ENCODE measurements around the gene XPC. TPM values are rescaled to one million over a fixed set of nuclear protein-coding genes. Genes with fewer than 3 reads are reported as not detected.

Gene XPC
- total RNA-seq, 2 donors from 2014 or later: 48.4 to 61.0 TPM

DNA sequence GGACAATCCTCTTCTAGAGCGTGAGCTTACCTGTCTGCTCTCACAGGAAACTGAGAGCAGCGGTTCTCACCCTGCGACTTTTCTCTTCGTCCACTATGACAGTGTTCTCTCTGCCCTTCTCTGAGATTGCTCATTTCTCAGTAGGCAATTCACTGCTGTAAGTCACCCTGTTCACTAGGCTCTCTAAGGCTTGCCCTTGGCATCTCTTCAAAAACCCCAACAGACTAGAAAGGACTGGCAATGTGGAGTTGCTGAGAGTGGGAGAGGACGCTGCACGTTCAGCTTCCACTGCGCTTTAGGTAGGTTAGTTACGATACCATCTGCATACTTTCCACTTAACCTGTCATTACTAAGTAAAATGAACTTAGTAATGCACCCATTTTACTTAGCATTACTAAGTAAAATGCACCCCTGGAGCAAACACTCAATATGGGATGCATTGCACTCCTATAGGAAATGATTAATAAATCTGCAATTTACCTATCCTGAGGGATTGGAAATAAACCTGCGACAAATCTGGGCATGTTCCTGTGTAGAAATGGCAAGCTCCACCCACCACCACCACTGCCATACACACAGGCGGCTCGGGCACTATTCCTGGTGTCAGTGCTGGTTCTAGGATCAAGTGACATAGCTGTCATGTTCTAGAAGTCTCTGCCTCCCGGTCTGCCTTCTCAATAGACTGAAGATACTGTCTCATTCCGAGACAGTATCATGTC is 21.4 kb downstream of the XPC start:
- H3K4me3 Mint-ChIP-seq: no peak overlapping the region
- H3K4me1 Mint-ChIP-seq (ENCODE audit: low read depth): no peaks in the 10 kb centered on the region
- H3K9me3 Mint-ChIP-seq: peaks cover 5 to 6% of the 10 kb centered on the region in 2 donors
- H3K36me3 Mint-ChIP-seq (ENCODE audit: insufficient read depth in 2 of 2): peaks cover 19 to 45% of the 10 kb centered on the region in 2 donors
- ATAC-seq (replicated peaks in 1 of 2) (peak in 1 of 2 donors; percentile 39), DNase-seq (no peak)
- H3K27me3 Mint-ChIP-seq (ENCODE audit: low read depth): no peaks in the 10 kb centered on the region
- H3K27ac Mint-ChIP-seq: no peak overlapping the region

DNA sequence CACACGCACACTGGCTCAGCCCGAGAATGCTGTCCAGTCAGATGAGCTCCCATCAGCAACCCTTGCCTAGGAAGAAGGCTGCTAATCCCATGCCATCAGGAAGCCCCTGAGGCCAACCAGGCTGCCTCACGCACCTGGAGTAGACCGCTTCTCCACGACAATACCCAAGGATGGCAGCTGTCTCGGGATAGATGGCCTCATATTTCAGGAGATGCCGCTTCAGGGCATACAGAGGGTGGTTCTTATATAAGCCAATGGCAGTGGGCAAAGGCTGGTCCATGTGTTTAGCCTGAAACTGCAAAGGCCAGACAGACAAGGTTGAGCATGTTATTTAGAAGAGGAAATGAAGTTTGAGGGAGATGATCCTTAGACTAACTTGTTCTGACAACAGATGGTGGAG is 22.2 kb downstream of the XPC start:
- H3K36me3 Mint-ChIP-seq (ENCODE audit: insufficient read depth in 2 of 2): peaks cover 13 to 37% of the 10 kb centered on the region in 2 donors
- H3K4me1 Mint-ChIP-seq (ENCODE audit: low read depth): no peaks in the 10 kb centered on the region
- ATAC-seq (replicated peaks in 1 of 2) (no peak), DNase-seq (no peak)
- H3K4me3 Mint-ChIP-seq: no peak overlapping the region
- no peaks in the 10 kb centered on the region for H3K27me3 Mint-ChIP-seq (ENCODE audit: low read depth)
- peak overlapping the region; percentile 62 for H3K27ac Mint-ChIP-seq
- no peaks in the 10 kb centered on the region for H3K9me3 Mint-ChIP-seq

DNA sequence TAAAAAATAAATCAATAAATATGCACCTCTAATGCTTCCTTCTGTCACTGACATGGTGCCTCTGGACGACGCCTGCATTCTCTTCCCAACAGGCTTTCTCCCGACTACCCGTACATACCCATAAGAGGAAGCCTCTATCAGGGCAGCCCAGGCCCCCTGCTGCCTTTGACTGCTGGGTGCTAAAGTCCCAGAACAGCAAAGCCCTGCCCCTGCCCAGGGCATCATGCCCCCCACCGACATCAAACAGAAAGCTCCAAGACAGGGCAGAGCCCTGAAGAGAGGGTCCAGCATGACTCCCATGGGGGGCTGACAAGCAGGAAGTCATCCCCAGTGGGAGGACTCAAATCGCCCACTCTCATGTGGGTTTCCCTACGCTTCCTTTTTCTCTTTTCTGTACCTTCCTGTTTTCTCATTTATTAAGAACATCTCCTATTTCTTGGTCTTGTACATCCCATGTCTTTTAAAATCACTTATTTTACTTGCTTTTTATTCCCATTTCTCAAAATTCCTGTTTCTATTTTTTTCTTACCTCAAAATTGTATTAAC is 23.4 kb downstream of the XPC start:
- no peak for DNase-seq
- Mint-ChIP-seq H3K27ac (no peak overlapping the region), H3K36me3 (ENCODE audit: insufficient read depth in 2 of 2) (peaks cover 10 to 25% of the 10 kb centered on the region in 2 donors)

DNA sequence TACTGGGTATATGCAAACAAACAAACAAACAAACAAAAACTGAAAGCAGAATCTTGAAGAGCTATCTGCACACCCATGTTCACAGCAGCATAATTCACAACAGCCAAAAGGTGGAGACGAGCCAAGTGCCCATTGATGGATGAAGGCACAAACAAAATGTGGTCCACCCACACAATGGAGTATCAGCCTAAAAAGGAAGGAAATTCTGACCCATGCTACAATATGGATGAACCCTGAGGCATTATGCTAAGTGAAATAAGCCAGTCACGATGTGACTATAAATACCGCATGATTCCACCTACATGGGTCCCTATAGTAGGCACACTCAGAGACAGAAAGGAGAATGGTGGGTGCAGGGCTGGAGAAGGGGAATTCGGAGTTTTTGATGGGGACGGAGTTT is 24.1 kb downstream of the XPC start:
- DNase-seq: no peak
- peaks cover 10 to 22% of the 10 kb centered on the region in 2 donors for H3K36me3 Mint-ChIP-seq (ENCODE audit: insufficient read depth in 2 of 2)
- ATAC-seq (replicated peaks in 1 of 2): no peak
- H3K9me3 Mint-ChIP-seq: no peaks in the 10 kb centered on the region
- H3K27me3 Mint-ChIP-seq (ENCODE audit: low read depth): no peaks in the 10 kb centered on the region
- no peaks in the 10 kb centered on the region for H3K4me1 Mint-ChIP-seq (ENCODE audit: low read depth)
- H3K4me3 Mint-ChIP-seq: no peak overlapping the region
- H3K27ac Mint-ChIP-seq: no peak overlapping the region

More for the DNA sequence above, 23.4 kb downstream of the XPC start:
- Mint-ChIP-seq H3K27me3 (ENCODE audit: low read depth) (no peaks in the 10 kb centered on the region), H3K4me3 (no peak overlapping the region), H3K9me3 (no peaks in the 10 kb centered on the region), H3K4me1 (ENCODE audit: low read depth) (no peaks in the 10 kb centered on the region)
- ATAC-seq (replicated peaks in 1 of 2): no peak

DNA sequence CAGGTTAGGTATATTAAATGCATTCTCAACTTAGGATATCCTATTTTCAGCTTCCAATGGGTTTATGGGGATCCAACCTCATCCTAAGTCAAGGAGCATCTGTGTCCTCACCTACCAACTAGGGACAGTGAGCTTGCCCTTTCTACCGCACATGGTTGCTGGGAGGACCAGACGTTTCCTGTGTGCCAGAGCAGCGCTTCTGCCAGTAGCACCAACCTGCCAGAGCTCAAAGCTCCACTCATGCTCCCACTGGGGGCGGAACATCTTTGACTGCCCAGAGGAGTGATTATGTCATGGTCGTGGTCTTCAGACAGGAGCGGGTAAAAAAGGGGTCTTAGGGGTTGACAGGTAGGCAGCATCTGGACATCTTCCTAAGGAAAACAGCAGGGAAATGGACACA is 24.7 kb downstream of the XPC start:
- no peaks in the 10 kb centered on the region for H3K9me3 Mint-ChIP-seq
- DNase-seq: no peak
- no peak overlapping the region for H3K27ac Mint-ChIP-seq
- H3K4me3 Mint-ChIP-seq: no peak overlapping the region
- peaks cover 8 to 17% of the 10 kb centered on the region in 2 donors for H3K36me3 Mint-ChIP-seq (ENCODE audit: insufficient read depth in 2 of 2)
- ATAC-seq (replicated peaks in 1 of 2): no peak
- H3K4me1 Mint-ChIP-seq (ENCODE audit: low read depth): no peaks in the 10 kb centered on the region
- no peaks in the 10 kb centered on the region for H3K27me3 Mint-ChIP-seq (ENCODE audit: low read depth)

DNA sequence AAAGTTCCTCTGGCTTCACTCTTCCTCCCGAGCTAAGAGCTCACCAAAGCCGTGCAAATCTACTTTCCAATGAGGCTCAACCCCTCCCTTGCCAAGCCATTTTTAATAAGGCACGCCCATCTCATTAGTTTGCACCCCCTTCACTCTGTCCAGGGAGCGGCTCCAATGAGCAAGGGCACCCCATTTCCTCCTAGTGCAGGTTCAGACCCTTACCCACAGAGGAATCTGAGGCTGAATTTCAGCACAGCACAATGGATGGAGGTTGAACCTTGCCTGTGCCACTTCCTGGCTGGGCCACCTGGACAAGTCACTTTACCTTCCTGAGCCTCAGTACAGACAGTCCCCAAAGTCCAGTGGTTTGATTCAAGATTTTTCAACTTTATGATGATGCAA is 25.4 kb downstream of the XPC start:
- no peaks in the 10 kb centered on the region for H3K4me1 Mint-ChIP-seq (ENCODE audit: low read depth)
- H3K27ac Mint-ChIP-seq: no peak overlapping the region
- DNase-seq (no peak), ATAC-seq (replicated peaks in 1 of 2) (no peak)
- H3K4me3 Mint-ChIP-seq: no peak overlapping the region
- H3K27me3 Mint-ChIP-seq (ENCODE audit: low read depth): no peaks in the 10 kb centered on the region
- no peaks in the 10 kb centered on the region for H3K9me3 Mint-ChIP-seq
- peaks cover 4 to 10% of the 10 kb centered on the region in 2 donors for H3K36me3 Mint-ChIP-seq (ENCODE audit: insufficient read depth in 2 of 2)

DNA sequence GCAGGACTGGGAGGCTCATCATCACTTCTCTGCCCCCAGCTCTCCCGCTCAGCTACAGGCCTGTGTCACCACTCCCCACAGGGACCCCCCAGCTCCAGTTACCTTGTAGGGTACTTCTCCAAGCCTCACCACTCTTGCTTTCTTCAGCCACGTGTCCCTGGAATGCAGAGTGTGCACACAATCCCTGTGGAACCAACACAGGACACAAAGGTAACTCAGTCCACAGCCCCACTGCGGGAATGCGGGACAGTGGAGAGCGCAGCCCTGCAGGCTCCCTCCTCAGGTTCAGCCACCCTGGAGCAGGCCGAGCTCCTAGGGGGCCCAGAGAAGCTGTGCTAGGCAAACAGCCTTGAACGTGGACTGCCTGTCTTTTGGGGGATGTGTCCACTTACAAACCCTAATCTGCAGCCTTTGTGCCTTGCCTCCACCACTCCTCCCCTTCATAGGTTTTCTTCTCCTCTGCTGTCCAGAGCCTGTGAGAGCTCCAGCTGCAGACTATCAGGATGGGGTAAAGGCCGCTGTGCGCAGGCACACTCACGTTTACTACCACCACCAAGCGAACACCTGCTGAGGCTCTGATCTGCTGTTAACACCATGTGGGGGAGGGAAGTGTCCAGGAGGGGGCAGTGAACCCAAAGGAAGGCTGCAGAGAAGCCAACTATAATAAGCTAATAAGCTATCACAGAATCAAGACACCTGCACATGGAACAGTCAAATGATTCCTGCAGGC is 26.0 kb downstream of the XPC start:
- Mint-ChIP-seq H3K27me3 (ENCODE audit: low read depth) (no peaks in the 10 kb centered on the region), H3K27ac (no peak overlapping the region), H3K4me1 (ENCODE audit: low read depth) (no peaks in the 10 kb centered on the region), H3K36me3 (ENCODE audit: insufficient read depth in 2 of 2) (peaks cover 2 to 9% of the 10 kb centered on the region in 2 donors), H3K4me3 (no peak overlapping the region), H3K9me3 (no peaks in the 10 kb centered on the region)
- ATAC-seq (replicated peaks in 1 of 2) (no peak), DNase-seq (no peak)

DNA sequence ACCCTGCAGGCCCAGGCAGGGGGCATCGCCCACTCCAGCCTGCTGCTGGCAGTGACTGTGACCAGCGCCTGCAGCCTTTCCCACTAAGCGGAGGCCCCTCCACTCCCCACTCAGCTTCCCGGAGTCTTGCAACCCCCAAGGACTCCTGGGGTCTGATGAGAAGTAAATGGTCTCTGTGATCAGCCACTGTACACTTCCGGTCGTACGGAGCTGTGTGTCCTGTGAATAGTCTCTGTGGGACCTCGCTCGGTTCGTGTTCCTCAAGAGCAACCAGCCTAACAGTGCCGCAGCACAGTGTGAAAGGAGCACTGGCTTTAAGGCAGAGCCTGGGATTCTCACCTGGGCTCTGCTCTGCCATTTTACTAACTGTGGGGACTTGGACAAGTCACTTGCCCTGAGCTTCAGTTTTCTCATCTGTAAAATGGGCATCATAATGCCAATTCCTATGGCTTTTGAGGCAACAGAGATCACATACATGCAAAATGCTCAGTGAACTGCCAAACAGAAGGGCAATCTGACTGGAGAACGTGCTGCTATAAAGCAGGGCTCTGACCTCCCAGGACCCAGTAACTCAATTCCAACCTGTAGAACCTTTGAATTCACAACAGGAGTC is 26.8 kb downstream of the XPC start:
- Mint-ChIP-seq H3K36me3 (ENCODE audit: insufficient read depth in 2 of 2) (peaks cover 2 to 9% of the 10 kb centered on the region in 2 donors), H3K4me1 (ENCODE audit: low read depth) (no peaks in the 10 kb centered on the region), H3K4me3 (no peak overlapping the region), H3K27me3 (ENCODE audit: low read depth) (no peaks in the 10 kb centered on the region), H3K9me3 (no peaks in the 10 kb centered on the region), H3K27ac (no peak overlapping the region)
- ATAC-seq (replicated peaks in 1 of 2): no peak
- DNase-seq: no peak

DNA sequence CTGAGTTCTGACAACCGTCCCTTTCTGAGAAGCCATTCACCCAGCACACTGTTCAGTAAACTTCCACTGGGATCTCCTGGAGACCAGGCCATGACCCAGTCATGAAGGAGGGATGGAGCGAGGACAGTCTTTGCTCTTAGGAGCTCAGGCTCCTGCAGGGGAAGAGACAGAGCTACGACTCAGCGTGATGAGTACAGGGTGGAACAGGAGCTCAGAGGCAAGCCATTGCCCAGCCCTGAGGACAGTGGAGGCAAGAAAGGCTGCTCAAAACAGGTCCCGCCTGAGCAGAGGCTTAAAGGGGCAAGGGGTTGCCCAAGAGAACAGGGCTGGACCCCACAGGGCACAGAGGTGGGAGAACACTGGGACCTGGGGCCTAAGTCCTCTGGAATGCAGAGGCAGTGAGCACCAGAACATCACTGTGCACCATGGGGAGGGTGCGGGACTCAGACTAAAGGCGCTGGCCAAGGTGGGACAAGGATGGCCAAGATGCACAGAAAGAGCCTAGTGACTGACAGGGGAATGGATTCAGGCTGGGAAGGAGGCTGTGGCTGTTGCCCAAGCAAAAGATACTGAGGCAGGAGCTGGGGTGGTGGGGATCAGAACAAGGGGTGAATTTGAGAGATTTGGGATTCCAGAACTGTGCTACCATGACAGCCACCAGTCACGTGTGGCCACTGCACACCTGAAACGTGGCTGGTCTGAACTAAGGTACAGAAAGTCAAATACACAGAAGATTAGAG is 27.7 kb downstream of the XPC start:
- Mint-ChIP-seq H3K27me3 (ENCODE audit: low read depth) (no peaks in the 10 kb centered on the region), H3K4me3 (no peak overlapping the region), H3K27ac (peak overlapping the region; percentile 58), H3K36me3 (ENCODE audit: insufficient read depth in 2 of 2) (peaks cover 2 to 3% of the 10 kb centered on the region in 2 donors), H3K4me1 (ENCODE audit: low read depth) (peaks cover 6% of the 10 kb centered on the region), H3K9me3 (no peaks in the 10 kb centered on the region)
- DNase-seq (no peak), ATAC-seq (replicated peaks in 1 of 2) (no peak)

DNA sequence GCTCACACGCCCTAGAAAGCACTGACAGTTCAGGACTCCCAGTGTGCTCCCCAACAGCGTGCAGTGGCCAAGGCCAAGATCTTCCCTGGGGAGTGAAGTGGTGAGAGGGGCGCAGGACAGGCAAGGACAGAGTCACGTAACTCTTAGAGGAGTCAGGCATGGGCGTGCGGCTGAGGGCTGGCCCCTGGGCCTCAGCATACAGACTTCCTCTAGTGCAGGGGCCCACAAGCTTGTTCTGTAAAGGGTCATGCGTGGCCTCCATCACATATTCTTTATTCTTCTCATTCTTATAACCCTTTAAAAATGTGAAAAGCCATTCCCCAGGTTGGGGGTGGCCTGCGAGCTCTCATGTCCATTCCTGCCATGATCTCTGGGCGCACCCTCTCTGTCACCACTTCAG is 28.3 kb downstream of the XPC start:
- no peaks in the 10 kb centered on the region for H3K27me3 Mint-ChIP-seq (ENCODE audit: low read depth)
- H3K4me1 Mint-ChIP-seq (ENCODE audit: low read depth): peaks cover 11% of the 10 kb centered on the region
- no peak overlapping the region for H3K4me3 Mint-ChIP-seq
- no peak for DNase-seq
- no peak for ATAC-seq (replicated peaks in 1 of 2)
- no peaks in the 10 kb centered on the region for H3K9me3 Mint-ChIP-seq
- H3K27ac Mint-ChIP-seq: peak overlapping the region; percentile 58
- peaks cover 2 to 3% of the 10 kb centered on the region in 2 donors for H3K36me3 Mint-ChIP-seq (ENCODE audit: insufficient read depth in 2 of 2)

DNA sequence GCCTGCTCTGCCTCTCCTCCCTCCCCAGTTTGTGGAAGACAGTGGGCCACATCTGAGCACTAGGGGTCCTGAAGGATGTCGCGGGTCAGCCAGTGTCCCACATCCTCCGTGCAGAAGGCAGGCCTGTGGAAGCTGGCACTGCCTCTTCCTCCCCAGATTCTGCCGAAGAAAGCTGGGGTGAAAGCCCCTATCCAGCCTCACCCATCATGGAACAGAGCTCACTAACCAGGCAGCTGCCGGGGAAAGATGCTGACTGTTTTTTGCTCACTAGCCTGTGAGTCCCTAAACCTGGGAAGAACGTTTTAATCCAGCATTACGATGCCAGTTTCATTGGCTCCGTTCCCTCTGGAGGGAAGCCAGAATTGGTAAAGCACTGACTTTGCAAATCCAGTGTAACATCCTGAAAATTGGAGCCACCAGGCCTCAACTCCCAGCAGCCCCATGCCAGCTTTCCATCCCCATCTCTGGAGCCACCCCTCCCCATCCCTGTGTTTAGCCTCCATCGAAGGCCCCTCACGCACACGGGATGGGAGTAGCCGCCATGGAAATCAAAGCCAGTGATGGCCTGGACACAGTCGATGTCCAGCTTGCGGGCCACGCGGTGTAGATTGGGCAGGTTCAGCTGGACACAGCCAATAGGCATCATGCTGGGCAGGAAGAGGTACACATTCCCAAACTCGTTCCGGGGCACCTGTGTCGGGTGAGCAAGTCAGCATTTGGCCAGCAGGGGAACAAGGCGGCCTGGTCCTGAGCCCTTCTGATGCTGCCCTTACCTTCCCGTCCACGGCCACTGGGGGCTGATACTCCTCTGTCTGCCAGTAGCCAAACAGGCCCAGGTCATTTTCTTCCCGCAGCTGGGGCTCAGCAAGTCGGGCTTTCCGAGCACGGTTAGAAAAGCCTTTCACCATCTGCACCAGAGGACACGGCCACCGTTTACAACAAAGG is 30.1 kb downstream of the XPC start:
- no peak for ATAC-seq (replicated peaks in 1 of 2)
- no peak for DNase-seq
- Mint-ChIP-seq H3K36me3 (ENCODE audit: insufficient read depth in 2 of 2) (no peaks in the 10 kb centered on the region), H3K27ac (no peak overlapping the region), H3K9me3 (no peaks in the 10 kb centered on the region), H3K4me1 (ENCODE audit: low read depth) (peaks cover 26% of the 10 kb centered on the region), H3K4me3 (no peak overlapping the region), H3K27me3 (ENCODE audit: low read depth) (no peaks in the 10 kb centered on the region)

DNA sequence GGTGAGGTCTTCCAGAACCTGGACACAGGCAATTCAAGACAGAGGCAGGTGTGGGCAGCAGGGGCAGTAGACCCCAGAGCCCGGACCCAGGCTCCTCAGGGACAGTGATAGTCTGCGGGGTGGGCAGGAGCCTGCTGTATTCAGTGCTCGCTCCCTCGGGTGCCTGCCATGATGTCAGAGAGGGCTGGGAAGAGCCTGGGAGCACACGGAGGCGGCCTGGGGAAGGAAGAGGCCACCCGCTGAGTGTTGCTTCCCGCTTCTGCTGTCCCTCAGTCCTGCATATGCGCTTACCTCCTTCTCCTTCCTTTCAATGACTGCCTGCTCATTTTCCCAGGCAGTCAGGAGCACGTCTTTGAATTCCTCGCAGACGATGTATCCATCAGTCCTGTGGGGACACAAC is 30.8 kb downstream of the XPC start:
- H3K4me1 Mint-ChIP-seq (ENCODE audit: low read depth): peaks cover 32% of the 10 kb centered on the region
- DNase-seq: no peak
- peaks cover 0 to under 1% of the 10 kb centered on the region in 2 donors for H3K36me3 Mint-ChIP-seq (ENCODE audit: insufficient read depth in 2 of 2)

More for the DNA sequence above, 30.8 kb downstream of the XPC start:
- no peak for ATAC-seq (replicated peaks in 1 of 2)
- no peak overlapping the region for H3K27ac Mint-ChIP-seq
- no peak overlapping the region for H3K4me3 Mint-ChIP-seq
- no peaks in the 10 kb centered on the region for H3K9me3 Mint-ChIP-seq
- no peaks in the 10 kb centered on the region for H3K27me3 Mint-ChIP-seq (ENCODE audit: low read depth)

Data from activated T-cell treated with anti-CD3 and anti-CD28 coated beads, Interleukin-2, amount 50 U/mL, for 72 hours (primary cell).